Central memory CD8-positive, alpha-beta T cell (primary cell): ENCODE data around the gene PPARGC1A.

ENCODE experiments used
- ATAC-seq: fragments of 150-1000 bp; cut with Tn5 transposase; replicated peaks from 2 replicates; pipeline ENCODE4 v1.10.0; 2022; ENCODE audit warnings: mild to moderate bottlenecking, moderate FRiP score, moderate number of reproducible peaks; ENCODE audit not compliant: poor library complexity, severe bottlenecking; ENCODE audit errors: extremely low read depth
- DNase-seq, 2 donors: peaks; one replicate each; pipeline ENCODE4 v3.0.0; 2021; ENCODE audit warnings: low spot score in 2 of 2
- H3K27ac Mint-ChIP-seq: one replicate; pipeline ENCODE4 v1.8.0; 2022; ENCODE audit warnings: low read depth, mild to moderate bottlenecking, moderate library complexity, mixed read lengths
- H3K27me3 Mint-ChIP-seq: one replicate; pipeline ENCODE4 v1.8.0; 2022; ENCODE audit warnings: mixed read lengths
- H3K36me3 Mint-ChIP-seq: one replicate; pipeline ENCODE4 v1.8.0; 2022; ENCODE audit warnings: mild to moderate bottlenecking, moderate library complexity, mixed read lengths; ENCODE audit not compliant: insufficient read depth
- H3K4me1 Mint-ChIP-seq: one replicate; pipeline ENCODE4 v1.8.0; 2022; ENCODE audit warnings: mixed read lengths
- H3K4me3 Mint-ChIP-seq: one replicate; pipeline ENCODE4 v1.8.0; 2022; ENCODE audit warnings: mild to moderate bottlenecking, moderate library complexity, mixed read lengths
- H3K9me3 Mint-ChIP-seq: one replicate; pipeline ENCODE4 v1.8.0; 2022; ENCODE audit warnings: mixed read lengths

PPARGC1A gene

GRCh38 chr4:23923141-23923540 is 33.3 kb upstream of the PPARGC1A start:
- ATAC-seq: no peak
- no peaks in the 10 kb centered on the region for H3K27me3 Mint-ChIP-seq
- no peak overlapping the region for H3K4me3 Mint-ChIP-seq
- H3K27ac Mint-ChIP-seq: no peak overlapping the region
- no peaks in the 10 kb centered on the region for H3K36me3 Mint-ChIP-seq
- peaks cover 21% of the 10 kb centered on the region for H3K9me3 Mint-ChIP-seq
- DNase-seq: no peak
- no peaks in the 10 kb centered on the region for H3K4me1 Mint-ChIP-seq

GRCh38 chr4:23922541-23923111 is 32.8 kb upstream of the PPARGC1A start:
- no peaks in the 10 kb centered on the region for H3K4me1 Mint-ChIP-seq
- ATAC-seq: no peak

DNA sequence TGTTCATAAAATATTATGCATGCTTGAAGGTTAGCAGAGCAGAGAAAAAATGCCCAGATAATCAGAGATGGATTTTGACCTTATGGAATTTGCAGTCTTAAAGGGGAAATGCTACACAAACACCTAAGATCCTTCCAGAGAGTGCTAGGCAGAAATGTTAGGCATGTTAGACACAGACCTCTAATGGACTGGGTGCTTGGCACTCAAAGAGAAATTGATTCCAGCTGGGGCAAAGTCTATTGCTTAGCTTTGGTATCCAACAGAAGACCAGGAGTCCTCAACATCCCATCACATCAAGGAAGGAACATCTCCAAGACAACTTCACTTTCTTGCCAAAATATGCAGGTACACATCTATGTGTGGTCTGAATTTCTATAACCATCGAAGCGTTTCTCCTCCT is 32.2 kb upstream of the PPARGC1A start:
- Mint-ChIP-seq H3K36me3 (no peaks in the 10 kb centered on the region), H3K27me3 (no peaks in the 10 kb centered on the region), H3K27ac (no peak overlapping the region), H3K4me1 (no peaks in the 10 kb centered on the region), H3K4me3 (no peak overlapping the region), H3K9me3 (peaks cover 21% of the 10 kb centered on the region)
- DNase-seq: no peak
- ATAC-seq: no peak

More at GRCh38 chr4:23922541-23923111, 32.8 kb upstream of the PPARGC1A start:
- peaks cover 21% of the 10 kb centered on the region for H3K9me3 Mint-ChIP-seq
- DNase-seq: no peak
- H3K36me3 Mint-ChIP-seq: no peaks in the 10 kb centered on the region
- H3K4me3 Mint-ChIP-seq: no peak overlapping the region
- no peak overlapping the region for H3K27ac Mint-ChIP-seq
- H3K27me3 Mint-ChIP-seq: no peaks in the 10 kb centered on the region

DNA sequence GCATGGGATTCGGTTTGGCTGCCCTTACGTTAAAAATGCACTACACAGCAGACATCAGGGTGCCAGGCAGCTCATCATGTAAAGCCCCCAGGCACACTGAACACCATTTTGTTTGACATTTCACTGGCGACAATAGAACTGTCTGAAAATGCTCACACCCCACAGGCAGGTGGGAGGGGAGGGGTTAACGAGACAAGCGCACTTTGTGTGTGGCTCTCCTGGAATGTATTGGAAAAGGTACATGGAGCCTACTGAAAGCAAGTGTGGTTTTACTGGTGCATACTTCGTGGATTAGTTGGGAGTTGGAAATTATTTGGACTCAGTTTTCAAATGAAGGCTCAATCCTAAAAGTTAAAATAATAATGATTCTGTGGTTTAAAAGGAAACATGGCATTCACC is 31.6 kb upstream of the PPARGC1A start:
- Mint-ChIP-seq H3K4me1 (no peaks in the 10 kb centered on the region), H3K4me3 (no peak overlapping the region), H3K27ac (no peak overlapping the region), H3K9me3 (peaks cover 17% of the 10 kb centered on the region), H3K27me3 (no peaks in the 10 kb centered on the region), H3K36me3 (no peaks in the 10 kb centered on the region)
- no peak for DNase-seq
- ATAC-seq: no peak

GRCh38 chr4:23920716-23921446 is 31.0 kb upstream of the PPARGC1A start:
- Mint-ChIP-seq H3K36me3 (no peaks in the 10 kb centered on the region), H3K27ac (no peak overlapping the region), H3K4me1 (no peaks in the 10 kb centered on the region), H3K4me3 (no peak overlapping the region), H3K27me3 (no peaks in the 10 kb centered on the region), H3K9me3 (peaks cover 12% of the 10 kb centered on the region)
- DNase-seq: no peak
- ATAC-seq: no peak

DNA sequence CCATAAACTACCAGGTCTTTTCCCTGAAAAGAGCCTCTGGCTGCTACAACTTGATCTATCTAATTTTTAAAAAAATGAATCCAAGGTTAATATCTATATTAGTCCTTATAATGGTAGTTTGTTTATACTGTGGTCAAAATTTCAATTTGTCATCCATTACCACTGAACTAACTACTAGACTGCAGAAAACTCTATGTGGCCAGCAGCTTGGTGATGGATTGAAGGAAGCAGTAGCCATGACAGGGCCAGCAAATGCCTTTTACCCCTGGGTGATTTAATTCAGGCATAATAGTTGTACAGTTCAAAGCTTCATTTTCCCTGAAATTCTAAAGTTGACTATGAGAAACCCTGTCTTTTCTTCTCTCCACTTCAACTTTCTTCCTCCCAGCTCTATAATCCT is 30.4 kb upstream of the PPARGC1A start:
- Mint-ChIP-seq H3K9me3 (peaks cover 12% of the 10 kb centered on the region), H3K4me3 (no peak overlapping the region), H3K27ac (no peak overlapping the region), H3K4me1 (no peaks in the 10 kb centered on the region), H3K27me3 (no peaks in the 10 kb centered on the region), H3K36me3 (no peaks in the 10 kb centered on the region)
- ATAC-seq (no peak), DNase-seq (no peak)

DNA sequence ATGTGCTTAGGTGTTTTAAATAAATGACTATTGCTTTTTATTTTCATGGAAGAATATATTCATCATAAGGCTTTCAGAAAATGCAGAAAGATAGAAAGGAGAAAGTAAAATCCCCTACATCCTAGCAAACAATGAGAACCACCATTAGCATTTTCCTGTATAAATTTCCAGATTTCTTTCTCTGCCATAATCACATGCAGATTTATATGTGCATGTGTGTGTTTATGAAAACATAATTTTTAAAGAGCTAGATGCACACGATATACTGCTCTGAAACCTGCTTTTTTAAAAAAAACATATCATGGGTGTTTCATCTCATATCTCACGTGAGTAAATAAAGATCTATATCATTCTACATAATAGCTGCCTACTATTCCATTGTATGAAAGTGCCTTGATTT is 26.4 kb upstream of the PPARGC1A start:
- peaks cover 12% of the 10 kb centered on the region for H3K9me3 Mint-ChIP-seq
- H3K36me3 Mint-ChIP-seq: no peaks in the 10 kb centered on the region

DNA sequence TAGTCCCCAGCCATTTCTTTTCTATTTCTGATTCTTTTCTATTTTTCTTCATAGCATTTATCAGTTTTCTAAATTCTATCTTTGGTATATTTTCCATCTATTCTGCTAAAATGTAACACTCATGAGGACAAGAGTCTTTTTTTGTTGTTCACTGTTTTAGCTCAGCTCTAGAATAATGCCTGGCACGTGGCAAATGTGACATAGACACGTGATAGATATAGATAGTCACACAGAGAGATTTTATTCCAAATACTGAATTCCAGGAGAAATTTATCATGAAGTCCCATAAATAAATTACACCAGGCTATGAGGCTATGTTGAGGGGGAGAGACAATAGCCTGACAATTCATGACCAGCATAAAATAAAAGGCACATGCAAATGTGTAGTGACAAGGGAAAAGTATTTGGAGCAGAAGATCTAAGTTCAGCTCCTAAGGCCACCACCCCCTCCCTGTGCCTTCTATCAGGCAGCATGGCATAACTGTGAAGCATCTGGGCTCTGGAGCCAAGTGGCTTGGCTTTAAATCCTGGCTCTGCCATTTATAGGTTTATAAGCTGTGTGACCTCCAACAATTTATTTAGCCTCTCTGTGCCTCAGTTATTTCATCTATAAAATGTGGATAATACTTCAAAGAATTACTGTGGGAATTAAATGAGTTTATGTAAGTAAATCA is 25.7 kb upstream of the PPARGC1A start:
- Mint-ChIP-seq H3K27ac (no peak overlapping the region), H3K27me3 (no peaks in the 10 kb centered on the region), H3K4me3 (no peak overlapping the region), H3K9me3 (peaks cover 5% of the 10 kb centered on the region), H3K36me3 (no peaks in the 10 kb centered on the region), H3K4me1 (no peaks in the 10 kb centered on the region)
- DNase-seq (no peak), ATAC-seq (no peak)

More for the DNA sequence above, 26.4 kb upstream of the PPARGC1A start:
- H3K27me3 Mint-ChIP-seq: no peaks in the 10 kb centered on the region
- ATAC-seq: no peak
- no peak for DNase-seq
- no peaks in the 10 kb centered on the region for H3K4me1 Mint-ChIP-seq
- H3K27ac Mint-ChIP-seq: no peak overlapping the region
- no peak overlapping the region for H3K4me3 Mint-ChIP-seq

DNA sequence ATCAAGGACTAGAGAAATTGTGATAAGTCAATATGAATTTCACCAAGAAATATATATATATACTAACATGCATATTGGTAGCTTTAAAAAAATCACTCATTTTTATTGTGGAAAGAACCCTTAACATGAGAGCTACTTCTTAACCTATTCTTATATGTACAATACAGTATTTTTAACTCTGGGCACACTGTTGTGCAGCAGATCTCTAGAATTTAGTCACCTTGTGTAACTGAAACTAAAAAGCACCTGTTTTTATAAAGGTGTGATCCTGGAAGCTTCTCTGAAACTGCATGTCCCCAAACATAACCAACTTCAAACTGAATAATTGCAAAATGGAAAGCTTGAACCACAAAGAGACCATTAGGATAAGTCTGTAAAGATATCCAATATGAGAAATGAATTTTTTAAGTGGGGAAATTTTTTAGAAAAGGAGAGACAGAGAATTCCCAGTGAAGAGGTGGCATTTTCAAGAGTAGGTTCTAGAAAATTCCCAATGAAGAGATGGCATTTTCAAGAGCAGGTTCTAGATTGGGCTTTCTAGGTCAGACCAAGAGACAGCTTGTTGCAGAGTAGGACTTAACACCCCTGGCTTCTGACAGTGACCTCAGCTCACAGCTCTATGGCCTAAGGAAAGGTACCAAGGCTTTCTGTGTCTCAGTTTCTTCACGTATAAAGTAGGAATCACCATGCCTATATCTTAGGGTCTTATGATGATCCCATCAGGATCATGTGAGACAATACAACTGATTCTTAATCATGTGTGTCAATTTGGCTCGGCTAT is 22.0 kb upstream of the PPARGC1A start:
- no peak overlapping the region for H3K4me3 Mint-ChIP-seq
- DNase-seq (no peak), ATAC-seq (no peak)
- H3K4me1 Mint-ChIP-seq: no peaks in the 10 kb centered on the region
- no peaks in the 10 kb centered on the region for H3K27me3 Mint-ChIP-seq
- no peak overlapping the region for H3K27ac Mint-ChIP-seq
- no peaks in the 10 kb centered on the region for H3K36me3 Mint-ChIP-seq
- peaks cover 4% of the 10 kb centered on the region for H3K9me3 Mint-ChIP-seq

DNA sequence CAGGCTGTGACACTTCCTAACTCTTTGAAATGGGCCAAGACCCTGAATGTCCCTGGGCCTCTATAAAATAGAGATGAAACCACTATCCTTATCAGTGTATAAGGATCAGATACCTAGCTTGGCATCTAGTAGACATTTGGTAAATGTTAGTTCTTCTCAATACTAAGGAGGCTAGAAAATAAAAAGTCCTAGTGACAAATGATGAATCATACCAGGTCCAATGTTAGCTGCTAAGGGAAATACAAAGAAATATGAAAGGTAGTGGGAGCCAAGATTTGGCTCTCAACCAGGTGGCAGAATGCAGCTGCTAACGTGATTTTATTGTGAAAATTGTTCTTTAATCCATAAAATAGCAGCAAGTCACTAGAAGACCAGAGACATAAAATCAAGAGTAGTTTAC is 19.8 kb upstream of the PPARGC1A start:
- no peak overlapping the region for H3K27ac Mint-ChIP-seq
- no peaks in the 10 kb centered on the region for H3K27me3 Mint-ChIP-seq

DNA sequence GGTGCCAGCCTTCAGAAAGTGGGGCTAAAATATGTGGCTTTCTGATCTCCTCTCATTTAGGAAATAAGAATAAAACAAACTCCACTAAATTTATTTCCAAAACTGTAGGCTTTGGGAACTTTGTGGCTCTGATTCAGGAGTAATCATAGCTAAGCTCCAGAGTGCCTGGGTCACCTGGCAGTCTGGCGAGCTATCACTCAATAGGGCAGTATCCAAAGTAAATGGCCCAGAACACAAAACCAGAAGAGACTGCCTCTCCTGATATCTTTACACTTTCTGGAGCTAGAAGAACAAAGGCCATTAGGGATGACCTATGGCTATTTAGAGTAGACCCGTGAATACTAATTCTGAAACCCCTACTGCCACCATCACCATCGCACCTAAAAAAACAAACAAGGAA is 17.0 kb upstream of the PPARGC1A start:
- Mint-ChIP-seq H3K4me3 (no peak overlapping the region), H3K9me3 (peaks cover 11% of the 10 kb centered on the region), H3K27ac (no peak overlapping the region), H3K36me3 (no peaks in the 10 kb centered on the region), H3K4me1 (no peaks in the 10 kb centered on the region), H3K27me3 (no peaks in the 10 kb centered on the region)
- ATAC-seq: no peak
- DNase-seq: no peak

More for the DNA sequence above, 19.8 kb upstream of the PPARGC1A start:
- DNase-seq (no peak), ATAC-seq (no peak)
- no peak overlapping the region for H3K4me3 Mint-ChIP-seq
- peaks cover 11% of the 10 kb centered on the region for H3K9me3 Mint-ChIP-seq
- H3K4me1 Mint-ChIP-seq: no peaks in the 10 kb centered on the region
- H3K36me3 Mint-ChIP-seq: no peaks in the 10 kb centered on the region

DNA sequence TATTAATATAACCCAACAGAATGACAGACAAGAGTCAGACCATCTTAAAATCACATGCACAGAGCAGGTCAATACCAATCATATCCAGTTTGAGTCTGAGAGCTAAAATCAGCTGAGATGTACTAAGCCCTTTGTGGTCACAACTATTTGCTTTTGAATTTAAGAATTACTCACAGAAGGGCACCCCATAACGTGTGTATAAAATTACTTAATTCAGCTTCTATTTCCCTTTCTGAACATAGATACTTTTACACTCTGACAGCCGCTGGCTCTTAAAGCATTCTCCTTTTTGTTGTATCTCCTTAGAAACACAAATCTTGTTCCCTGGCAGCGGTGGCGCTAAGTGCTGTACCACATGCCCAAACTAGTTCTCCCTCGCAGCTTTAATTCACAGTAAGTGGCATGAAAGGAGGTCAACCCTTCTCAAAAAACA is 14.8 kb upstream of the PPARGC1A start:
- DNase-seq: no peak
- peaks cover 11% of the 10 kb centered on the region for H3K9me3 Mint-ChIP-seq
- H3K36me3 Mint-ChIP-seq: no peaks in the 10 kb centered on the region
- no peak overlapping the region for H3K4me3 Mint-ChIP-seq
- H3K27ac Mint-ChIP-seq: no peak overlapping the region
- ATAC-seq: no peak
- no peaks in the 10 kb centered on the region for H3K4me1 Mint-ChIP-seq
- H3K27me3 Mint-ChIP-seq: no peaks in the 10 kb centered on the region
